ENCODE measurements around the gene MYBBP1A.
A peak's percentile ranks its signal among the peaks of the same experiment; 100 is the strongest.

Gene MYBBP1A

GRCh38 chr17:4520060-4520893 is 34.9 kb downstream of the MYBBP1A start:
- H2AFZ ChIP-seq (ENCODE audit: low read length), result no peak overlapping the region
- no peaks in the 10 kb centered on the region for H3K27me3 ChIP-seq (replicated peaks; ENCODE audit: insufficient read depth, low read length)
- no peaks in the 10 kb centered on the region for H3K9me3 ChIP-seq (replicated peaks; ENCODE audit: insufficient read depth, low read length)
- no peak overlapping the region for H3K4me2 ChIP-seq (ENCODE audit: low read depth, low read length)
- H3K79me2 ChIP-seq (ENCODE audit: low read length), result no peaks in the 10 kb centered on the region
- no peaks in the 10 kb centered on the region for H3K36me3 ChIP-seq (replicated peaks; ENCODE audit: insufficient read depth, low read length)
- no peaks in the 10 kb centered on the region for H4K20me1 ChIP-seq (ENCODE audit: insufficient read depth, low read length)
- H3K4me1 ChIP-seq (ENCODE audit: low read length), result peaks cover 8% of the 10 kb centered on the region
- no peak overlapping the region for H3K27ac ChIP-seq (ENCODE audit: low read length)
- DNase-seq, result no peak
- no peaks in the 10 kb centered on the region for H3F3A ChIP-seq (ENCODE audit: insufficient read depth, low read length)
- H3K9me2 ChIP-seq (replicated peaks; ENCODE audit: insufficient read depth, low read length), result no peaks in the 10 kb centered on the region
- TF ChIP-seq EZH2 (optimal IDR thresholded peaks at IDR 0.05; ENCODE audit: low read depth, low read length) (no peak), EZH2phosphoT487 (IDR thresholded peaks at IDR 0.05; ENCODE audit: low read length) (no peak), CTCF (IDR thresholded peaks at IDR 0.05; ENCODE audit: low read length) (no peak)
- no peak overlapping the region for H3K9ac ChIP-seq (ENCODE audit: low read length)
- H3K4me3 ChIP-seq (ENCODE audit: low read length), result no peak overlapping the region

- TF ChIP-seq CTCF (IDR thresholded peaks at IDR 0.05; ENCODE audit: low read length) (no peak), EZH2phosphoT487 (IDR thresholded peaks at IDR 0.05; ENCODE audit: low read length) (no peak), EZH2 (optimal IDR thresholded peaks at IDR 0.05; ENCODE audit: low read depth, low read length) (no peak)
- H3K9ac ChIP-seq (ENCODE audit: low read length), result no peak overlapping the region
Observed at GRCh38 chr17:4519361-4519788, 35.8 kb downstream of the MYBBP1A start.

GRCh38 chr17:4518901-4519300 is 36.3 kb downstream of the MYBBP1A start:
- Histone ChIP-seq H3K9ac (ENCODE audit: low read length) (peak overlapping the region; percentile 13; the same call in 1 of the 2 replicates), H3K36me3 (replicated peaks; ENCODE audit: insufficient read depth, low read length) (no peaks in the 10 kb centered on the region), H3K4me2 (ENCODE audit: low read depth, low read length) (peak overlapping the region; percentile 66; the same call in 1 of the 2 replicates), H3K4me3 (ENCODE audit: low read length) (peak overlapping the region; percentile 40; the same call in 1 of the 2 replicates), H3K9me3 (replicated peaks; ENCODE audit: insufficient read depth, low read length) (no peaks in the 10 kb centered on the region), H3K79me2 (ENCODE audit: low read length) (no peaks in the 10 kb centered on the region), H2AFZ (ENCODE audit: low read length) (peak overlapping the region; percentile 75), H3F3A (ENCODE audit: insufficient read depth, low read length) (no peaks in the 10 kb centered on the region), H3K27me3 (replicated peaks; ENCODE audit: insufficient read depth, low read length) (no peaks in the 10 kb centered on the region), H3K9me2 (replicated peaks; ENCODE audit: insufficient read depth, low read length) (no peaks in the 10 kb centered on the region), H3K4me1 (ENCODE audit: low read length) (peaks cover 8% of the 10 kb centered on the region), H4K20me1 (ENCODE audit: insufficient read depth, low read length) (no peaks in the 10 kb centered on the region), H3K27ac (ENCODE audit: low read length) (no peak overlapping the region)
- DNase-seq, result no peak
- TF ChIP-seq CTCF (IDR thresholded peaks at IDR 0.05; ENCODE audit: low read length) (no peak), EZH2phosphoT487 (IDR thresholded peaks at IDR 0.05; ENCODE audit: low read length) (no peak), EZH2 (optimal IDR thresholded peaks at IDR 0.05; ENCODE audit: low read depth, low read length) (no peak)

More at GRCh38 chr17:4519361-4519788, 35.8 kb downstream of the MYBBP1A start:
- Histone ChIP-seq H3K9me3 (replicated peaks; ENCODE audit: insufficient read depth, low read length) (no peaks in the 10 kb centered on the region), H3F3A (ENCODE audit: insufficient read depth, low read length) (no peaks in the 10 kb centered on the region), H3K9me2 (replicated peaks; ENCODE audit: insufficient read depth, low read length) (no peaks in the 10 kb centered on the region), H3K27me3 (replicated peaks; ENCODE audit: insufficient read depth, low read length) (no peaks in the 10 kb centered on the region), H2AFZ (ENCODE audit: low read length) (peak overlapping the region; percentile 75; the same call in 1 of the 2 replicates), H4K20me1 (ENCODE audit: insufficient read depth, low read length) (no peaks in the 10 kb centered on the region), H3K79me2 (ENCODE audit: low read length) (no peaks in the 10 kb centered on the region), H3K4me3 (ENCODE audit: low read length) (no peak overlapping the region), H3K36me3 (replicated peaks; ENCODE audit: insufficient read depth, low read length) (no peaks in the 10 kb centered on the region), H3K4me1 (ENCODE audit: low read length) (peaks cover 8% of the 10 kb centered on the region), H3K4me2 (ENCODE audit: low read depth, low read length) (no peak overlapping the region), H3K27ac (ENCODE audit: low read length) (no peak overlapping the region)
- no peak for DNase-seq

Measured in MM.1S (cell line).